ENCODE measurements around the gene SLC37A1.

SLC37A1 gene

DNA sequence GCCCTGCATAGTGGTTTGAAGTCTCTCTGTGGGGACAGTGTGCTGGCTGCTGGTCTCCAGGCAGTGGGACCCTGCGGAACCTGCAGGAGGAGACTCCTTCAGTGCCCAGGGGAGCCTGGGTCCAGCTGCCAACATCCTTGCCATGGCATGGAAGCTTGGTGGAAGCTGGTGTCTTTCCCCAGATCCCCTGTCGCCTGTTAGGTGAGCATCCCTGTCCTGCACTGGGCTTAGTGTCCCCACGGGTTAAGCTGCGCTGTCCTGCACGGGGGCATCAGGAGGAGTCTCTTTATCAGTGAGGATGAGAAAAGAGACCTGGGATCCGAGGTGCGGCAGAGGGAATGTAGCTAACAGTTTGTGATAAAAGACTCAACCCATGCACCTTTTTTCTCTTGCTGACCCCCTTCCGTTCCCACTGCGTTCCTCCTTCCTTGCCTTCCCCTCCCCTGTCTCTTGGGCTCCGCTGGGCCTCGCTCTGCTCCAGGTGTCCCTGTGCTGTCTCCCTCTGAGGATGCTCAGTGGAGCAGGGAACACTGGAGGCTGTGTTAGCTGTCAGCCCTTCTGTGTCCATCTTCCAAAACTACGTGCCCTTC lies 59.3 kb downstream of the SLC37A1 start:
- Histone ChIP-seq H2AFZ (ENCODE audit: low read length) (no peak overlapping the region), H3K4me2 (ENCODE audit: low read depth, low read length, poor library complexity, severe bottlenecking) (no peak overlapping the region), H3K27me3 (ENCODE audit: insufficient read depth, low read length, poor library complexity, severe bottlenecking) (no peaks in the 10 kb centered on the region), H3K79me2 (ENCODE audit: insufficient read depth, low read length) (no peaks in the 10 kb centered on the region), H3K9me3 (ENCODE audit: insufficient read depth, low read depth, low read length) (peaks cover 7% of the 10 kb centered on the region; the same call in 1 of the 2 replicates), H3K9me2 (replicated peaks; ENCODE audit: low read depth, low read length) (no peaks in the 10 kb centered on the region), H3K36me3 (ENCODE audit: insufficient read depth, low read length) (peaks cover 93% of the 10 kb centered on the region), H3K4me3 (ENCODE audit: low read length, poor library complexity, severe bottlenecking) (no peak overlapping the region), H3K9ac (ENCODE audit: low read depth, low read length, poor library complexity, severe bottlenecking) (no peak overlapping the region), H3F3A (ENCODE audit: low read depth) (no peaks in the 10 kb centered on the region), H3K4me1 (ENCODE audit: insufficient read depth, low read length, poor library complexity, severe bottlenecking) (no peaks in the 10 kb centered on the region), H4K20me1 (ENCODE audit: insufficient read depth, low read length, poor library complexity, severe bottlenecking) (no peaks in the 10 kb centered on the region)
- TF ChIP-seq, protein P1, sequence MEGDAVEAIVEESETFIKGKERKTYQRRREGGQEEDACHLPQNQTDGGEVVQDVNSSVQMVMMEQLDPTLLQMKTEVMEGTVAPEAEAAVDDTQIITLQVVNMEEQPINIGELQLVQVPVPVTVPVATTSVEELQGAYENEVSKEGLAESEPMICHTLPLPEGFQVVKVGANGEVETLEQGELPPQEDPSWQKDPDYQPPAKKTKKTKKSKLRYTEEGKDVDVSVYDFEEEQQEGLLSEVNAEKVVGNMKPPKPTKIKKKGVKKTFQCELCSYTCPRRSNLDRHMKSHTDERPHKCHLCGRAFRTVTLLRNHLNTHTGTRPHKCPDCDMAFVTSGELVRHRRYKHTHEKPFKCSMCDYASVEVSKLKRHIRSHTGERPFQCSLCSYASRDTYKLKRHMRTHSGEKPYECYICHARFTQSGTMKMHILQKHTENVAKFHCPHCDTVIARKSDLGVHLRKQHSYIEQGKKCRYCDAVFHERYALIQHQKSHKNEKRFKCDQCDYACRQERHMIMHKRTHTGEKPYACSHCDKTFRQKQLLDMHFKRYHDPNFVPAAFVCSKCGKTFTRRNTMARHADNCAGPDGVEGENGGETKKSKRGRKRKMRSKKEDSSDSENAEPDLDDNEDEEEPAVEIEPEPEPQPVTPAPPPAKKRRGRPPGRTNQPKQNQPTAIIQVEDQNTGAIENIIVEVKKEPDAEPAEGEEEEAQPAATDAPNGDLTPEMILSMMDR (conservative IDR thresholded peaks at IDR 0.05; ENCODE audit: low read length): no peak
- TF ChIP-seq EZH2phosphoT487 (IDR thresholded peaks at IDR 0.05; ENCODE audit: borderline replicate concordance): no peak

DNA sequence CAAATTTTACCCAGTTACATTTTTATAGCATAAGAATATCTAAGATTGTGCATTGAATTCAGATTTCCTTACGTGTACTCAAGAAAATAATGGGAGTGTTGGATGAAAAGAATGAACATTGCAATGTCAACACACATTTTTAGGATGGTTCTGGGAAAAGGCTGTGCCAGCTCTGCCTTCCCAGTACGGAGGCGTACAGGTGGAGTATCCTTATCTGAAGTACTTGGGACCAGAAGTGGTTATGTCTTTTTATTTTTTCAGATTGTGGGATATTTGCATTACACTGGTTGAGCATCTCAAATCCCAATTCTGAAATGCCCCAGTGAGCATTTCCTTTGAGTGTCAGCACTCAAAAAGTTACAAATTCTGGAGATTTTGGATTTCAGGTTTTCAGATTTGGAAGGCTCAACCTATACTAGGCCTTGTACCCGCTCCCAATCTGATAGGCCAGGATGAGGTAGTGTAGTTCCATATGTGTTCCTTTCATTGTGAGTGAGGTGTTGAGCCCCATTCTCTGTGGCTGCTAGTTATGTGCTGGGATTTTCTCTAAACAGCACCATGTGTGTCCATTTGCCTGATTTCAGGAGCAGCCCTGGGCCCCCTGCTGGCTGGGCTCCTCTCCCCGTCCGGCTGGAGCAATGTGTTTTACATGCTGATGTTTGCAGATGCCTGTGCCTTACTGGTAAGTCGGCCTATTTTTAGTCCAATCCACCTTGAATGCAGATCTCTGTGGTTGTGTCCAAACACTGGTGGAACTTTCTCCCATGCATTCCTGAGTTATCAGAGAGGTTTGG lies 60.8 kb downstream of the SLC37A1 start:
- no peaks in the 10 kb centered on the region for H3K27me3 ChIP-seq (ENCODE audit: insufficient read depth, low read length, poor library complexity, severe bottlenecking)
- TF ChIP-seq, protein P1 (conservative IDR thresholded peaks at IDR 0.05; ENCODE audit: low read length): peak; percentile 29; the same call in 1 of the 2 replicates
- TF ChIP-seq EZH2phosphoT487 (IDR thresholded peaks at IDR 0.05; ENCODE audit: borderline replicate concordance): no peak

GRCh38 chr21:42575111-42575510 lies 61.5 kb downstream of the SLC37A1 start:
- Histone ChIP-seq H3K4me2 (ENCODE audit: low read depth, low read length, poor library complexity, severe bottlenecking) (no peak overlapping the region), H3K9me3 (ENCODE audit: insufficient read depth, low read depth, low read length) (peaks cover 7% of the 10 kb centered on the region; the same call in 1 of the 2 replicates), H3K79me2 (ENCODE audit: insufficient read depth, low read length) (no peaks in the 10 kb centered on the region), H3K9me2 (replicated peaks; ENCODE audit: low read depth, low read length) (no peaks in the 10 kb centered on the region), H3K27me3 (ENCODE audit: insufficient read depth, low read length, poor library complexity, severe bottlenecking) (no peaks in the 10 kb centered on the region), H3K4me1 (ENCODE audit: insufficient read depth, low read length, poor library complexity, severe bottlenecking) (no peaks in the 10 kb centered on the region), H3K9ac (ENCODE audit: low read depth, low read length, poor library complexity, severe bottlenecking) (no peak overlapping the region), H3K36me3 (ENCODE audit: insufficient read depth, low read length) (peaks cover 82% of the 10 kb centered on the region), H2AFZ (ENCODE audit: low read length) (no peak overlapping the region), H4K20me1 (ENCODE audit: insufficient read depth, low read length, poor library complexity, severe bottlenecking) (no peaks in the 10 kb centered on the region), H3K4me3 (ENCODE audit: low read length, poor library complexity, severe bottlenecking) (no peak overlapping the region), H3F3A (ENCODE audit: low read depth) (no peaks in the 10 kb centered on the region)
- TF ChIP-seq, protein P1 (conservative IDR thresholded peaks at IDR 0.05; ENCODE audit: low read length): no peak
- TF ChIP-seq EZH2phosphoT487 (IDR thresholded peaks at IDR 0.05; ENCODE audit: borderline replicate concordance): no peak

More for the DNA sequence above, 60.8 kb downstream of the SLC37A1 start:
- Histone ChIP-seq H3K4me1 (ENCODE audit: insufficient read depth, low read length, poor library complexity, severe bottlenecking) (no peaks in the 10 kb centered on the region), H3K79me2 (ENCODE audit: insufficient read depth, low read length) (no peaks in the 10 kb centered on the region), H3K9me3 (ENCODE audit: insufficient read depth, low read depth, low read length) (peaks cover 7% of the 10 kb centered on the region; the same call in 1 of the 2 replicates), H2AFZ (ENCODE audit: low read length) (no peak overlapping the region), H4K20me1 (ENCODE audit: insufficient read depth, low read length, poor library complexity, severe bottlenecking) (no peaks in the 10 kb centered on the region), H3F3A (ENCODE audit: low read depth) (no peaks in the 10 kb centered on the region), H3K4me3 (ENCODE audit: low read length, poor library complexity, severe bottlenecking) (no peak overlapping the region), H3K36me3 (ENCODE audit: insufficient read depth, low read length) (peaks cover 87% of the 10 kb centered on the region), H3K4me2 (ENCODE audit: low read depth, low read length, poor library complexity, severe bottlenecking) (no peak overlapping the region), H3K9ac (ENCODE audit: low read depth, low read length, poor library complexity, severe bottlenecking) (no peak overlapping the region), H3K9me2 (replicated peaks; ENCODE audit: low read depth, low read length) (no peaks in the 10 kb centered on the region)

All from Loucy (cell line).